Uterus (tissue), 4 donors: ENCODE data around the gene RABGGTA. TPM values are rescaled to one million over a fixed set of nuclear protein-coding genes. Genes with fewer than 3 reads are reported as not detected.

ENCODE experiments used
- DNase-seq, 2 donors: peaks; one replicate each; pipeline ENCODE4 v3.0.0-alpha.2; 2019 to 2020
- H3K27ac ChIP-seq, 2 donors: fragments of 200-600 bp; sonication (generic); 1 replicate in 1 of 2; 2 replicates in 1 of 2; pipeline ENCODE4 v1.5.1; 2016 to 2018
- H3K27me3 ChIP-seq, 2 donors: fragments of 200-600 bp; sonication (generic); one replicate each; pipeline ENCODE4 v1.5.1; 2018 to 2019; ENCODE audit warnings: control low read depth in 1 of 2
- H3K36me3 ChIP-seq, 2 donors: fragments of 200-600 bp; sonication (generic); one replicate each; pipeline ENCODE4 v1.5.1; 2019; ENCODE audit warnings: control low read depth in 1 of 2
- H3K4me1 ChIP-seq, 2 donors: fragments of 200-600 bp; sonication (generic); one replicate each; pipeline ENCODE4 v1.5.1; 2018 to 2019; ENCODE audit warnings: control low read depth in 1 of 2
- H3K4me3 ChIP-seq, 2 donors: fragments of 200-600 bp; sonication (generic); 1 replicate in 1 of 2; 2 replicates in 1 of 2; pipeline ENCODE4 v1.5.1; 2018 to 2019; ENCODE audit warnings: mild to moderate bottlenecking in 1 of 2
- H3K9me3 ChIP-seq, 2 donors: fragments of 200-600 bp; sonication (generic); one replicate each; pipeline ENCODE4 v1.5.1; 2019; ENCODE audit warnings: control low read depth in 1 of 2
- POLR2A ChIP-seq, 2 donors: fragments of 450-650 bp; IDR thresholded peaks; one replicate each; pipeline ENCODE4 v1.6.1; 2016; ENCODE audit warnings: antibody characterized with exemption in 2 of 2, mild to moderate bottlenecking in 1 of 2, moderate library complexity in 1 of 2
- intact Hi-C: fragments of 100-400 bp; cut with DNase I; formaldehyde crosslinking; loops from one replicate; pipeline ENCODE4 v1.15.1; 2023; ENCODE audit warnings: low total_unique reads
- total RNA-seq, 4 donors: library from RNA; depleted of rRNA in 3 of 4; stranded (reverse); fragments of >200 nt in 3 of 4; gene quantifications; one replicate each; pipeline versions ENCODE4 v1.1.0 to v1.2.4, GENCODE V29; 2014 to 2023
- TF ChIP-seq, protein P1 (sequence below), 4 experiments: fragments of 200-600 bp in 2 of 4; fragments of 450-650 bp in 2 of 4; sonication (generic) in 2 of 4; IDR thresholded peaks; one replicate each; pipeline ENCODE4 v1.5.1; 2016 to 2019; ENCODE audit warnings: antibody characterized with exemption in 4 of 4, mild to moderate bottlenecking in 2 of 4, moderate library complexity in 1 of 4
- donor health status: DM: yes; HTN: yes; CAD: no.

RABGGTA gene
- total RNA-seq, 4 donors from 2014 or later = 9.2 to 67.9 (median 23.2) TPM

DNA sequence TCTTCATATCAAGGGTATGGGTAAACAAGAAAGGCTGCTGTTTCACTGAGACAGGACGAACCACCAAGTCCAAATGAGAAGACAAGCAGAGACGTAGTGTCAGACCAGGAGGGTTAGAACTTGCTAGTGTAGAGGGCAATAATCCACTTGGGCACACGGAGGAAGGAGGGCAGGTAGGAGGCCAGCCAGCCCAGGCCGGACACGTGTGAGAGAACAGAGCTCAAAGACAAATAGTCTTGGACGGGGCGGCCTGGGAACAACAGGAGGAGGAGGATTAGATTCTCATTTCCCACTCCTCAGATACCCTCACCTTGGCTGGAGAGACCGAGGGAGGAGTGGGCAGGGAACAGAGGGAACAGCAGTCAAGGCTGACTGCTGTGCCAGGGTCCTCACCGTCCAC, 19.3 kb upstream of the RABGGTA start:
- H3K36me3 ChIP-seq = no peaks in the 10 kb centered on the region
- intact Hi-C loops = loop anchor here (10.0 kb wide), 1 partner anchor 46 kb away; the partner anchor contains the start of gene TINF2
- H3K4me1 ChIP-seq = no peaks in the 10 kb centered on the region
- no peaks in the 10 kb centered on the region for H3K9me3 ChIP-seq
- TF ChIP-seq, protein P1, sequence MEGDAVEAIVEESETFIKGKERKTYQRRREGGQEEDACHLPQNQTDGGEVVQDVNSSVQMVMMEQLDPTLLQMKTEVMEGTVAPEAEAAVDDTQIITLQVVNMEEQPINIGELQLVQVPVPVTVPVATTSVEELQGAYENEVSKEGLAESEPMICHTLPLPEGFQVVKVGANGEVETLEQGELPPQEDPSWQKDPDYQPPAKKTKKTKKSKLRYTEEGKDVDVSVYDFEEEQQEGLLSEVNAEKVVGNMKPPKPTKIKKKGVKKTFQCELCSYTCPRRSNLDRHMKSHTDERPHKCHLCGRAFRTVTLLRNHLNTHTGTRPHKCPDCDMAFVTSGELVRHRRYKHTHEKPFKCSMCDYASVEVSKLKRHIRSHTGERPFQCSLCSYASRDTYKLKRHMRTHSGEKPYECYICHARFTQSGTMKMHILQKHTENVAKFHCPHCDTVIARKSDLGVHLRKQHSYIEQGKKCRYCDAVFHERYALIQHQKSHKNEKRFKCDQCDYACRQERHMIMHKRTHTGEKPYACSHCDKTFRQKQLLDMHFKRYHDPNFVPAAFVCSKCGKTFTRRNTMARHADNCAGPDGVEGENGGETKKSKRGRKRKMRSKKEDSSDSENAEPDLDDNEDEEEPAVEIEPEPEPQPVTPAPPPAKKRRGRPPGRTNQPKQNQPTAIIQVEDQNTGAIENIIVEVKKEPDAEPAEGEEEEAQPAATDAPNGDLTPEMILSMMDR (IDR thresholded peaks at IDR 0.05) = no peak
- TF ChIP-seq POLR2A (IDR thresholded peaks at IDR 0.05) = no peak
- no peak overlapping the region for H3K27ac ChIP-seq
- DNase-seq = no peak
- no peak overlapping the region for H3K4me3 ChIP-seq
- no peaks in the 10 kb centered on the region for H3K27me3 ChIP-seq

DNA sequence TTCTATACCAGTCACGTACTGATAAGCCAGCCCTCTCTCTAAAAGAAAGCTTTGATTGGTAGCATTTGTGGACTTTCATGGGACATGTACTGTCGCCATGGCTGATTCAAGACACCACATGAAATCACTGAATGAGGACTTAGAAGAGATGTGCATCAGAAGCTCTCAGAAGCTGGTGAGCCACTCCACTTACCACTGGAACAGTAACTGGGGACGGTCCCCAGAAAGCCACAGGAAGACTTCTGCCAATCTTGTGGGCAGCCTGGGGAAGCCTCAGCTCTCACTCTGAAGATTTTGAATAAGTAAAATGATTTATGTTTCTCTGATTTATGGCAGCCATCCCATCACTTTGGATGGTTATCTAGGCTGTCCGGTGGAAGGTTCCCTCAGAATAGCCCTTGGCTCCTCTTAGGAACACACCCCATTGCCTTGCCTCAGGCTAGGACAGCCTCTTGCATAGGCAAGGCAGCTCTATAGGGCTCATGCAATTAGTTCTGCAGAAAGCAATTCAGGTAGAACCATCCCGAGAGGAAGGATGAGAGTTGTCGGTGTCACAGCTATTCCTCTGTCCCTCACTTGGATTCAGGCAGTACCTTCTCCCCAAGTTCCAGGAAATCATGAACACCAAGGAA, 18.4 kb upstream of the RABGGTA start:
- H3K27me3 ChIP-seq = no peaks in the 10 kb centered on the region
- no peak for TF ChIP-seq POLR2A (IDR thresholded peaks at IDR 0.05)
- TF ChIP-seq, protein P1 (IDR thresholded peaks at IDR 0.05) = no peak
- intact Hi-C loops = loop anchor here (10.0 kb wide), 1 partner anchor 45 kb away; the partner anchor contains the start of gene TINF2
- H3K9me3 ChIP-seq = no peaks in the 10 kb centered on the region
- H3K36me3 ChIP-seq = no peaks in the 10 kb centered on the region
- no peak overlapping the region for H3K4me3 ChIP-seq
- no peak overlapping the region for H3K27ac ChIP-seq
- DNase-seq = no peak
- H3K4me1 ChIP-seq = no peaks in the 10 kb centered on the region

DNA sequence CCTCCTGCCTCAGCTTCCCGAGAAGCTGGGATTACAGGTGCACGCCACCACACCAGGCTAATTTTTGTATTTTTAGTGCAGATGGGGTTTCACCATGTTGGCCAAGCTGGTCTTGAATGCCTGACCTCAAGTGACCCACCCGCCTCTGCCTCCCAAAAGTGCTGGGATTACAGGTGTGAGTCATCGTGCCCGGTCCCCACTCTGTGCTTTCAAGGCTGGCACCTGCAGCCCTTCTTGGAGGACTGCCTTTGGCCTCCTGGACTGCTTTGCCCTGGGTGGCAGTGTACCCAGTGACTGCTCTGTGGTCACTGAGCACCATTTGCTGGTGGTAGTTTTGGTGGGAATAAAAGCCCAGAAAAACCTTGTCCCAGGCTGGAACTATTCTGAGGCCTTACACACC, 15.6 kb upstream of the RABGGTA start:
- Histone ChIP-seq H3K4me1 (no peaks in the 10 kb centered on the region), H3K27me3 (no peaks in the 10 kb centered on the region), H3K36me3 (no peaks in the 10 kb centered on the region), H3K9me3 (no peaks in the 10 kb centered on the region), H3K4me3 (no peak overlapping the region), H3K27ac (no peak overlapping the region)
- intact Hi-C loops = no loop called here
- TF ChIP-seq, protein P1 (IDR thresholded peaks at IDR 0.05) = no peak
- no peak for TF ChIP-seq POLR2A (IDR thresholded peaks at IDR 0.05)
- no peak for DNase-seq

DNA sequence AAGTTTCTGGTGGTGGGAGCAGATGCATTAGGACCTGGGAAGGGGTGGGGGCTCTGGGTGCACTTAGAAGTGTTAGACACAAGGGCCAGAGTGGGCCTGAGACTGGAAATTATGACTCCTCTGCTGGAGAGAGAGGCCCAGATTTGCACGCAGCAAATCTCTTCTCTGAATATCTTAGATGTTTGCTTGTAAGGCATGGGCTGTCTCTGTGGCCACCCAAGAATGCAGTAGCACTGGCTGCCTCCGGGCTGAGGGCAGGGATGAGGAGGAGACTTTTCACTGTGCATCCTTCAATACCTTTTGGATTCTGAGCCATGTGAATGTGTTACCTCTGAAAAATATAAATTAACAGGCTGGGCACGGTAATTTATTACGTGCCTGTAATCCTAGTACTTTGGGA, 14.0 kb upstream of the RABGGTA start:
- no peak overlapping the region for H3K4me3 ChIP-seq
- intact Hi-C loops = no loop called here
- no peaks in the 10 kb centered on the region for H3K9me3 ChIP-seq
- H3K4me1 ChIP-seq = no peaks in the 10 kb centered on the region
- TF ChIP-seq, protein P1 (IDR thresholded peaks at IDR 0.05) = no peak
- no peak for TF ChIP-seq POLR2A (IDR thresholded peaks at IDR 0.05)
- no peaks in the 10 kb centered on the region for H3K27me3 ChIP-seq
- no peak for DNase-seq
- no peaks in the 10 kb centered on the region for H3K36me3 ChIP-seq
- H3K27ac ChIP-seq = no peak overlapping the region

DNA sequence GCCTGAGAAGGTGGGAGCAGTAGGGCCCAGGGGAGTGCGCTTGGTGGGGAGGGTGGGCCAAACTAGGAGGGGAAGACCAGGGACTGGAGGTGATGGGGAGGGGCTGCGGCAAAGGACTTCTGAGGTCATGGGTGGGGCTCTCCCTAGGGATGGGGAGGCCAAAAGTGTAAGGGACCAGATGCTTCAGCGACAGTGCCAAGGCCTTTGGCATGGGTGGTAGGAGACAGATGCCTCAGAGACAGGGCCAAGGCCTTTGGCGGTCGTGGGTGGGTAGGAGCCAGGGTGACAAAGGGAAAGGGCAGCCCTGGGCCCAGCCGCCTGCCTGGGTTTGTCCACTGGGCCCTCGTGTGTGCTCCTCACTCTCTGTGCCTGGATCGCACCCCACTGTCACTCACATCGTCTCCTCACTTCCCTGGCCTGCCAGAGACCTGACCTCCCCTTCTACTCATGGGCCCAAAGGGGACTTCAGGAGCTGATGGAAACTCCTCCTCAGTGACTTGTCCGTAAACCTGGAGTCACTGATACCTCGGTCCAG, 13.2 kb upstream of the RABGGTA start:
- H3K4me1 ChIP-seq = no peaks in the 10 kb centered on the region
- DNase-seq = no peak
- H3K27ac ChIP-seq = no peak overlapping the region
- H3K9me3 ChIP-seq = no peaks in the 10 kb centered on the region
- no peaks in the 10 kb centered on the region for H3K27me3 ChIP-seq
- TF ChIP-seq POLR2A (IDR thresholded peaks at IDR 0.05) = no peak
- TF ChIP-seq, protein P1 (IDR thresholded peaks at IDR 0.05) = no peak
- H3K36me3 ChIP-seq = no peaks in the 10 kb centered on the region
- intact Hi-C loops = no loop called here
- no peak overlapping the region for H3K4me3 ChIP-seq
